Measurements from ENCODE around the gene AUTS2.

AUTS2 gene

DNA sequence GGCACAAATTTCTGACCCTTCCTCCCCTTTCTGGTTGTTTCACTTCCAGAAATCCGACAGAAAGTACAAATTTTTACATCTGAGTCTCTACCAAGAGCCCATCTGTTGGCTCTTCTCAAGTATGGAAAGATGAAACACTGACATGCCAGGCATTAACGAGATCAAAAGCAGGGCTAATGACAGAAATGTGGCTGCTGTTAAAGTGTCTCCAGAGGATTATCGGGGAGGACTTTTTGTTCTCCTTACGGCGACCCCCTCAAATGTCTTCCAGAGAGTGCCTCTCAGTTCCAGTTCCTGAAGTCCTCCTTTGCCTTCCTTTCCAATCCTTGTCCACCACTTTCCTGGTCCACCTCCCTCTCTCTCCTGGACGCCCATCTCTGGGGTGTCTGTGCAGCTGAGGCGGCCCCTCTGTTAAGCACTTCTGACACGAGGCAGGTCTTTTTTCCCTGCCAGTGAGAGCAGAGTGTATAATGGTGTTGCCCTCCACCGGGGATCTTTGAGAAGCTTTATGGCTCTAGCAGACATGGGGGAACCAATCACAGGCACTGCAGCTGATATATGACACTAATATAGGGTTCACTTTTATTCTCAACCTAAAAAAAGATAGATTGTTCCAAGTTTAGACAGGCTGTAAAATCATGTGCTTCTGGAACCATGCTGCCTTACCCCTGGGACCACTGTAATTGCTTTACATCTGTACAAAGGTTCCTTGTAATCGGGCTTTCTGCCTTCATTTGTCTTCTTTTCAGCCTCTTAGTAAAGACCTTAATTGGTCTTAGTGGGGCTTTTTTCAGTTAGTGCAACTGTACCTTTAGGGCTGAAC, 757.1 kb downstream of the AUTS2 start:
- Histone ChIP-seq H3K4me2 (ENCODE audit: low read depth, low read length, poor library complexity, severe bottlenecking) (no peak overlapping the region), H3K27me3 (ENCODE audit: low read length) (no peaks in the 10 kb centered on the region), H3K27ac (ENCODE audit: low read depth, low read length) (no peak overlapping the region), H3K9me3 (ENCODE audit: insufficient read depth, low read length) (no peaks in the 10 kb centered on the region), H4K20me1 (ENCODE audit: low read depth, low read length) (no peaks in the 10 kb centered on the region), H3F3A (ENCODE audit: insufficient read depth) (no peaks in the 10 kb centered on the region), H3K9ac (ENCODE audit: low read length) (no peak overlapping the region), H3K9me2 (replicated peaks; ENCODE audit: insufficient read depth, low read length) (no peaks in the 10 kb centered on the region), H3K4me3 (ENCODE audit: insufficient read depth, low read length, poor library complexity, severe bottlenecking) (no peak overlapping the region), H3K36me3 (ENCODE audit: low read length) (no peaks in the 10 kb centered on the region), H2AFZ (ENCODE audit: low read depth, low read length, severe bottlenecking) (no peak overlapping the region), H3K79me2 (ENCODE audit: insufficient read depth, low read length) (no peaks in the 10 kb centered on the region)
- TF ChIP-seq, protein P1, sequence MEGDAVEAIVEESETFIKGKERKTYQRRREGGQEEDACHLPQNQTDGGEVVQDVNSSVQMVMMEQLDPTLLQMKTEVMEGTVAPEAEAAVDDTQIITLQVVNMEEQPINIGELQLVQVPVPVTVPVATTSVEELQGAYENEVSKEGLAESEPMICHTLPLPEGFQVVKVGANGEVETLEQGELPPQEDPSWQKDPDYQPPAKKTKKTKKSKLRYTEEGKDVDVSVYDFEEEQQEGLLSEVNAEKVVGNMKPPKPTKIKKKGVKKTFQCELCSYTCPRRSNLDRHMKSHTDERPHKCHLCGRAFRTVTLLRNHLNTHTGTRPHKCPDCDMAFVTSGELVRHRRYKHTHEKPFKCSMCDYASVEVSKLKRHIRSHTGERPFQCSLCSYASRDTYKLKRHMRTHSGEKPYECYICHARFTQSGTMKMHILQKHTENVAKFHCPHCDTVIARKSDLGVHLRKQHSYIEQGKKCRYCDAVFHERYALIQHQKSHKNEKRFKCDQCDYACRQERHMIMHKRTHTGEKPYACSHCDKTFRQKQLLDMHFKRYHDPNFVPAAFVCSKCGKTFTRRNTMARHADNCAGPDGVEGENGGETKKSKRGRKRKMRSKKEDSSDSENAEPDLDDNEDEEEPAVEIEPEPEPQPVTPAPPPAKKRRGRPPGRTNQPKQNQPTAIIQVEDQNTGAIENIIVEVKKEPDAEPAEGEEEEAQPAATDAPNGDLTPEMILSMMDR (IDR thresholded peaks at IDR 0.05; ENCODE audit: insufficient read depth, low read length, poor library complexity, severe bottlenecking), result no peak
- no peak for TF ChIP-seq EZH2phosphoT487 (conservative IDR thresholded peaks at IDR 0.05; ENCODE audit: low read length)

DNA sequence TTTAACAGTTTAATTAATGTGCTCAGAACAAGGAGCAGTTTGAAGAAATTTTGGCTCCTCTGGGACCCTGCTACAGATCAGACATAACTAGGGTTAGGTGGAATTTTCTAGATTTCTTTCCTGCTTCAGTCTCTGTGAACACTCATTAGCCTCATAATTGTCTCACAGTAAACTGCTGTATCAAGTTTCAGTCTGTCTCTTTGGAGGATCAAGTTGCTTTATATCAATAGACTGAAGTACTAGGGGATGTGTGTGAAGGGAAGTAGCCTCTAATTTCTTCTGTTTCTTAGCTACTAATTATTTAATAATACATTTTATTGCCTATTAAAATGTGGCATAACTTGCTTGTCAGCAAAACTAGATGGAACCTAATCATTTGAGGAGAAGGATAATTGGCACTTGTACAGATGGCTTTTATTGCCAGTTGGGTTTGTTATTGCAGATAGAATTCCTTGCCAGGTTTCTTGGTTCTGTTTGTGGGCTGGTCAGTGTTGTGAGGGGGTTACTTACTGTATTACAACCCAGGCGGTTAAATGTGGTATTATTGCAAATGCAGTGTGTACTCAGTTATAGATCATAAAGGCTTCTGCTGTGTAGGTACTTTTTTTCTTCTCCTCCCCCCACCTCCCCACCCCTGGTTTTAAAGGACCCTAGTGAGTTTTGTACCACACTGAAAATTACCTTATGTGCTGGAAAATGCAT, 758.0 kb downstream of the AUTS2 start:
- Histone ChIP-seq H3F3A (ENCODE audit: insufficient read depth) (no peaks in the 10 kb centered on the region), H4K20me1 (ENCODE audit: low read depth, low read length) (no peaks in the 10 kb centered on the region), H3K36me3 (ENCODE audit: low read length) (no peaks in the 10 kb centered on the region), H3K79me2 (ENCODE audit: insufficient read depth, low read length) (no peaks in the 10 kb centered on the region), H3K27ac (ENCODE audit: low read depth, low read length) (no peak overlapping the region), H3K27me3 (ENCODE audit: low read length) (no peaks in the 10 kb centered on the region), H3K4me2 (ENCODE audit: low read depth, low read length, poor library complexity, severe bottlenecking) (no peak overlapping the region), H3K9me2 (replicated peaks; ENCODE audit: insufficient read depth, low read length) (no peaks in the 10 kb centered on the region), H3K9ac (ENCODE audit: low read length) (no peak overlapping the region), H2AFZ (ENCODE audit: low read depth, low read length, severe bottlenecking) (no peak overlapping the region), H3K9me3 (ENCODE audit: insufficient read depth, low read length) (no peaks in the 10 kb centered on the region), H3K4me3 (ENCODE audit: insufficient read depth, low read length, poor library complexity, severe bottlenecking) (no peak overlapping the region)
- TF ChIP-seq EZH2phosphoT487 (conservative IDR thresholded peaks at IDR 0.05; ENCODE audit: low read length), result no peak
- TF ChIP-seq, protein P1 (IDR thresholded peaks at IDR 0.05; ENCODE audit: insufficient read depth, low read length, poor library complexity, severe bottlenecking), result no peak

DNA sequence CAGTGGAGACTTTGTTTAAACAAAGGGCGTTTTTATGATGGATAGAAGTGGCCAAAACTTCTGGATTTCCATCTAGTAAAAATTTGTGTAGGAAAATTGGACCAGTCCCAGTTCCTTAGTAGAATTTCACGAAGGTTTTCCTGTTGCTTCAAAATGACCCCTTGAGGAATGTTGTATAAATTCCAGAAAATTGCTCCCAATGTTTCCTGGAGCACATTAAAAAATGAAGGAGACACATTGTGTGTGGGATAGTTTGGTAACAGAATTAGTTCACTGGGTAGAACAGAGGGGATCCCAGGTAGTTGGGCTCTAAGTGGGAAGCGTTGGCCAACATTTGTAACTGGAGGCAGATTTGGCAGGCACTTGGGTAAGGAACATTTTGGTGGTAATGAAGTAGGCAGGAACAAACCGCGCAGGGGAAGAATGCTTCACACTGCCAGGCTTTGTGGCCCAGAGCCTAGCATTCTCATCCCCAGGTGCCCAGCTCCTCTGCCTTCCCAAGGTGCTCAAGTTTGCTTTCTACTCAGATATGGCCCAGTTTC, 758.6 kb downstream of the AUTS2 start:
- Histone ChIP-seq H2AFZ (ENCODE audit: low read depth, low read length, severe bottlenecking) (no peak overlapping the region), H4K20me1 (ENCODE audit: low read depth, low read length) (no peaks in the 10 kb centered on the region), H3K9me3 (ENCODE audit: insufficient read depth, low read length) (no peaks in the 10 kb centered on the region), H3K27ac (ENCODE audit: low read depth, low read length) (no peak overlapping the region), H3F3A (ENCODE audit: insufficient read depth) (no peaks in the 10 kb centered on the region), H3K4me2 (ENCODE audit: low read depth, low read length, poor library complexity, severe bottlenecking) (no peak overlapping the region), H3K79me2 (ENCODE audit: insufficient read depth, low read length) (no peaks in the 10 kb centered on the region), H3K9ac (ENCODE audit: low read length) (no peak overlapping the region), H3K27me3 (ENCODE audit: low read length) (no peaks in the 10 kb centered on the region), H3K4me3 (ENCODE audit: insufficient read depth, low read length, poor library complexity, severe bottlenecking) (no peak overlapping the region), H3K9me2 (replicated peaks; ENCODE audit: insufficient read depth, low read length) (no peaks in the 10 kb centered on the region), H3K36me3 (ENCODE audit: low read length) (no peaks in the 10 kb centered on the region)
- no peak for TF ChIP-seq EZH2phosphoT487 (conservative IDR thresholded peaks at IDR 0.05; ENCODE audit: low read length)
- TF ChIP-seq, protein P1 (IDR thresholded peaks at IDR 0.05; ENCODE audit: insufficient read depth, low read length, poor library complexity, severe bottlenecking), result no peak

Data from SU-DHL-6 (cell line).